ENCODE measurements around the gene NINJ1. TPM values are rescaled to one million over a fixed set of nuclear protein-coding genes. Genes with fewer than 3 reads are reported as not detected.
A peak's percentile ranks its signal among the peaks of the same experiment; 100 is the strongest.

The NINJ1 gene
- total RNA-seq, 4 donors from 2014 or later = 29.5 to 67.7 (median 38.5) TPM

DNA sequence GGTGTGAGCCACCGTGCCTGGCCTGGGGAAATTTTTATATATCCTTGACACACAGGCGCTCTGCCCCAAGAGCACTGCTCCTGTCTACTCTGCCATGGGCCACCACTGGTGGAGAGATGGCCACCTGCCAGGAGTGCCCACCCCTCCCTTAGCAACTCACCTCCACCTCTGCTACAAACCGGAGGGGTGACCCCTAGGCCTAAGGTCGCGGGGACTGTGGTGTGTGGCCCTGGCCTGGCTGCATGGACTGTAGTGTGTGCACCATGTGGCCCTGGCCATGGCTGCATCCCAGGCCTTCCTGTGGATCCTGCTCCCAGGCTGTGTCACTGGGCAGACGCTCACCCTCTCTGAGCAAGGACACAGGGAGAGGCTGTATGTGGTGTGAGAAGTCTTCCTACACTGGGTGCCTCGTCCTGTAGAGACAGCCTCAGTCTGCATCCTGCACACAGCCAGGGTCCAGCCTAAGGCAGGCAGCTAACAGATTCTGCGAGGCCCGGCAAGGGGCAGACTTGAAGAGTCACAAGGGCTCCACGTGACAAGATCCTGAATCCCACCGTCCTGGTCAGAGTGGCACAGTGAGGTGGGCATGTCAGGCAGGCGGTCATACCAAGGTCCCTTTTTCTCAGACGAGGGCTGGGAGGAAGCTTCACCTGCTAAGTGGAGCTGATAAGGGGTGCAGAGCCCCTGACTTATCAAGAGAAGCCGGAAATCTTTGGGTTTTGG is 10.3 kb downstream of the NINJ1 start:
- Histone ChIP-seq H3K27me3 (no peaks in the 10 kb centered on the region), H3K36me3 (peaks cover 0 to 8% (median 0%) of the 10 kb centered on the region in 4 donors), H3K9me3 (no peaks in the 10 kb centered on the region), H3K4me3 (no peak overlapping the region), H3K27ac (no peak overlapping the region), H3K4me1 (peaks cover 23 to 45% (median 37%) of the 10 kb centered on the region in 4 donors)
- TF ChIP-seq POLR2AphosphoS5 (IDR thresholded peaks at IDR 0.05) (no peak), EP300 (IDR thresholded peaks at IDR 0.05; ENCODE audit: low read depth) (no peak), POLR2A (IDR thresholded peaks at IDR 0.05) (no peak)
- TF ChIP-seq, protein P1, sequence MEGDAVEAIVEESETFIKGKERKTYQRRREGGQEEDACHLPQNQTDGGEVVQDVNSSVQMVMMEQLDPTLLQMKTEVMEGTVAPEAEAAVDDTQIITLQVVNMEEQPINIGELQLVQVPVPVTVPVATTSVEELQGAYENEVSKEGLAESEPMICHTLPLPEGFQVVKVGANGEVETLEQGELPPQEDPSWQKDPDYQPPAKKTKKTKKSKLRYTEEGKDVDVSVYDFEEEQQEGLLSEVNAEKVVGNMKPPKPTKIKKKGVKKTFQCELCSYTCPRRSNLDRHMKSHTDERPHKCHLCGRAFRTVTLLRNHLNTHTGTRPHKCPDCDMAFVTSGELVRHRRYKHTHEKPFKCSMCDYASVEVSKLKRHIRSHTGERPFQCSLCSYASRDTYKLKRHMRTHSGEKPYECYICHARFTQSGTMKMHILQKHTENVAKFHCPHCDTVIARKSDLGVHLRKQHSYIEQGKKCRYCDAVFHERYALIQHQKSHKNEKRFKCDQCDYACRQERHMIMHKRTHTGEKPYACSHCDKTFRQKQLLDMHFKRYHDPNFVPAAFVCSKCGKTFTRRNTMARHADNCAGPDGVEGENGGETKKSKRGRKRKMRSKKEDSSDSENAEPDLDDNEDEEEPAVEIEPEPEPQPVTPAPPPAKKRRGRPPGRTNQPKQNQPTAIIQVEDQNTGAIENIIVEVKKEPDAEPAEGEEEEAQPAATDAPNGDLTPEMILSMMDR (IDR thresholded peaks at IDR 0.05) = no peak
- 87% methylated on average over 13 of the region's 14 CpGs; no CpG with 5 or more reads in 1 of the 2 donors for WGBS, 2 donors (ENCODE audit: low coverage in 1 of 2)
- DNase-seq = peak; percentile 6
- in situ Hi-C loops (cut with MboI; ENCODE audit: low pct_ligation_motif_present in 1 of 4, low pct_unique_long_range_greater_than_20kb in 1 of 4, low sequenced_read_pairs in 3 of 4) = no loop called here
- intact Hi-C loops (cut with DNase I; ENCODE audit: low total_unique reads) = no loop called here

DNA sequence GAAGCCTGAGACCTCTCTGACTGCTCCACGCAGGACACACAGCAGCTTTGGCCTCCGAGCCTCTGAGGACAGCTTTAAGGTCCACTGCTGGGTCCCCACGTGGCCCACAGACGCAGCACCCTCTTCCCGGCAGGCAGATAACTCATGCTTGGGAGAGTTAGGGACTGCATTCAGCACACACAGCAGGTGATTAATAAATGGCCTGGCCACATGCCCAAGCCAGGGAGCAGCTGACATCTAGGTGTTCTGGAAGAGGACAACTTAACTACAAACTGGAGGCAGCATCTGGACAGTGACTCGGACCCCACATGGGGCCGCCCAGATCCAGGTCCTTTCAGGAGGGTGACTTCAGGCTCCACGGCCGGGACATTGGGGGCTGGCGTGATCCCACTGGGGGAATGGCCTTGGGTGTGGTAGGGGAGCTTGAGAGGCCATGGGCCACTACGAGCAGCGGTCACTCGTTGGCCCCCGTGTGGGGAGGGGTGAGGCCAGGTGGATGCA is 11.3 kb downstream of the NINJ1 start:
- Histone ChIP-seq H3K36me3 (peaks cover 0 to 8% (median 0%) of the 10 kb centered on the region in 4 donors), H3K9me3 (no peaks in the 10 kb centered on the region), H3K27me3 (no peaks in the 10 kb centered on the region), H3K4me3 (no peak overlapping the region), H3K27ac (no peak overlapping the region), H3K4me1 (peaks cover 20 to 38% (median 32%) of the 10 kb centered on the region in 4 donors)
- 91% methylated on average over 10 of the region's 14 CpGs; no CpG with 5 or more reads in 1 of the 2 donors for WGBS, 2 donors (ENCODE audit: low coverage in 1 of 2)
- in situ Hi-C loops (cut with MboI; ENCODE audit: low pct_ligation_motif_present in 1 of 4, low pct_unique_long_range_greater_than_20kb in 1 of 4, low sequenced_read_pairs in 3 of 4) = no loop called here
- TF ChIP-seq POLR2AphosphoS5 (IDR thresholded peaks at IDR 0.05) (no peak), EP300 (IDR thresholded peaks at IDR 0.05; ENCODE audit: low read depth) (no peak), POLR2A (IDR thresholded peaks at IDR 0.05) (no peak)
- TF ChIP-seq, protein P1 (IDR thresholded peaks at IDR 0.05) = no peak
- intact Hi-C loops (cut with DNase I; ENCODE audit: low total_unique reads) = no loop called here
- peak; percentile 5 for DNase-seq

GRCh38 chr9:93121316-93122241 is 12.5 kb downstream of the NINJ1 start:
- H3K36me3 ChIP-seq = peaks cover 0 to 8% (median 0%) of the 10 kb centered on the region in 4 donors
- H3K9me3 ChIP-seq = no peaks in the 10 kb centered on the region
- H3K27ac ChIP-seq = peak overlapping the region in 2 of 4 donors; percentile 54 to 67
- TF ChIP-seq POLR2A (IDR thresholded peaks at IDR 0.05) (no peak), EP300 (IDR thresholded peaks at IDR 0.05; ENCODE audit: low read depth) (no peak), POLR2AphosphoS5 (IDR thresholded peaks at IDR 0.05) (no peak)
- H3K4me1 ChIP-seq = peaks cover 13 to 26% (median 21%) of the 10 kb centered on the region in 4 donors
- in situ Hi-C loops (cut with MboI; ENCODE audit: low pct_ligation_motif_present in 1 of 4, low pct_unique_long_range_greater_than_20kb in 1 of 4, low sequenced_read_pairs in 3 of 4) = no loop called here
- WGBS, 2 donors (ENCODE audit: low coverage in 1 of 2) = 90 to 100% methylated on average over 3 to 19 of the region's 20 CpGs
- H3K4me3 ChIP-seq = no peak overlapping the region
- peak; percentile 5 for DNase-seq
- intact Hi-C loops (cut with DNase I; ENCODE audit: low total_unique reads) = no loop called here
- no peaks in the 10 kb centered on the region for H3K27me3 ChIP-seq

DNA sequence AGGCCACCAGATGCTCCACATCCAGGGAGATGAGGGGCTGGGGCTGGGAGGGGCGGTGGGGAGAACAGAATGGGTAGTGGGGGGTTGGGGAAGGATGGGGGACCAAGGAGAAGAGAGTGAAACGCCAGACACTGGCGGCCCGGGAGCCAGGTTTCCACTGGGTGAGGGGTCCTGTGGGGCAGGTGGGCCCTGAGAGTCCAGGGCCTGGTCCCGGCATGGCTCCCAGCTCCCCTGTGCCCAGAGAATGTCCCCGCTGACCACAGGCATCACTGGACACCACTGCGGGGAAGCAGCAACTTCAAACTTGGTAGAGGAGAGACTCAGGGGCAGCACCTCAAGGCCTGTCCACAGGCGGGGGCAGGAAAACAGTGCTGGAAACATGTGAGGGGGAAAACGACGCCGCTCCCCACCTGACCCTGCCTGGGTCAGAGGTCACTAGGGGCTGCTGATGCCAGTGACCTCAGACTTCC is 13.2 kb downstream of the NINJ1 start:
- H3K27ac ChIP-seq = peak overlapping the region; percentile 54 to 75 (median 62)
- WGBS, 2 donors (ENCODE audit: low coverage in 1 of 2) = 89 to 100% methylated on average over 1 to 11 of the region's 11 CpGs
- no peak for DNase-seq
- in situ Hi-C loops (cut with MboI; ENCODE audit: low pct_ligation_motif_present in 1 of 4, low pct_unique_long_range_greater_than_20kb in 1 of 4, low sequenced_read_pairs in 3 of 4) (no loop called here), intact Hi-C loops (cut with DNase I; ENCODE audit: low total_unique reads) (no loop called here)
- TF ChIP-seq EP300 (IDR thresholded peaks at IDR 0.05; ENCODE audit: low read depth) (no peak), POLR2A (IDR thresholded peaks at IDR 0.05) (no peak), POLR2AphosphoS5 (IDR thresholded peaks at IDR 0.05) (no peak)
- TF ChIP-seq, protein P1 (IDR thresholded peaks at IDR 0.05) = no peak
- no peak overlapping the region for H3K4me3 ChIP-seq
- H3K36me3 ChIP-seq = peaks cover 0 to 8% (median 0%) of the 10 kb centered on the region in 4 donors
- no peaks in the 10 kb centered on the region for H3K9me3 ChIP-seq
- H3K4me1 ChIP-seq = peaks cover 10 to 22% (median 17%) of the 10 kb centered on the region in 4 donors
- H3K27me3 ChIP-seq = no peaks in the 10 kb centered on the region
